ENCODE measurements around the gene GRIN2A.

GRCh38 chr16:9859701-9860327, 322.4 kb downstream of the GRIN2A start:
- no peak for TF ChIP-seq CTCF (IDR thresholded peaks at IDR 0.05; ENCODE audit: control extremely low read depth in 1 of 3, insufficient read depth in 1 of 3, low read depth in 1 of 3, low read length in 3 of 3)
- no peak for TF ChIP-seq CEBPB (IDR thresholded peaks at IDR 0.05; ENCODE audit: low read depth, low read length)
- no peak for TF ChIP-seq POLR2A (IDR thresholded peaks at IDR 0.05; ENCODE audit: control extremely low read depth in 1 of 2, low read depth in 2 of 2, low read length in 2 of 2)
